HG02981 (cell line): ENCODE measurements around the gene TXNRD1.
"Not testable (repeated sequence)": the region's sequence is repeated elsewhere in the genome, so short reads cannot be mapped to it uniquely, and the experiment has no call there.

Experiments used
- ATAC-seq: cut with Tn5 transposase; IDR thresholded peaks from one replicate; pipeline ENCODE4 v1.9.1; 2021; ENCODE audit warnings: mild to moderate bottlenecking, moderate library complexity; ENCODE audit not compliant: unreplicated experiment

Gene TXNRD1

DNA sequence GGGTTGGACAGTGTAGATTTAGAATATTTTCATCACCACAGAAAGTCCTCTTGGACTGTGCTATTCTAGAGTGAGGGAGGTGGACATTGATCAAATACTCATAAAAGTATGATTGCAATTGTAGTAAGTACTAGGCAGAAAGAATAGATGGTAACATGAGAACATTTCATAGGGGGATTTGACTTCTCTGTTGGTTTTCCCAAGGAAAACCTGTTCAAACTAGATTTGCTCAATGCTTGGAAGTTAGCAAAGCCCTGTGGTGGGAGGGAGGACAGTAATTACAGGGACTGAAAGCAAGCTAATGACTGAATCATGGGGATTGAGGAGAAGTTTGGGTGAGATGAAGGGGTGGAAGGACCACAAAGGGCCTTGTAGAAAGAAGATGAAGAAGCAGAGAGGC lies 63.6 kb downstream of the TXNRD1 start:
- no peak for ATAC-seq

DNA sequence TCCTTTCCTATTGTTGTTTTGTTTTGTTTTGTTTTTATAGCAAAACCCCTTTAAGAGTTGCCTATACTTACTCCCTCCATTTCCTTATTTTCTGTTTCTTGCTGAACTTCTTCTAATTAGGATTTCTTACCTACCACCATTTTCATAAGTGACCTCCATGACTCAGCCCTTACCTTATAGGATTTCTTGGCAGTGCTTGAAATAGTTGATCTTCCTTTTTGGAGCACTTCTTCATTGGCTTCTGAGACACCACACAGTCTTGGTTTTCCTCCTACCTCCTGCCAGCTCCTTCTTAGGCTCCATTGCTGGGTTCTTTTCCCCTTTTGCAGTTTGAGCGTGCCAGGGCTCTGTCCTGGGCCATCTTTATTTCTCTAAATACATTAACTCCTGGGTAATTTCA lies 64.5 kb downstream of the TXNRD1 start:
- no peak for ATAC-seq

DNA sequence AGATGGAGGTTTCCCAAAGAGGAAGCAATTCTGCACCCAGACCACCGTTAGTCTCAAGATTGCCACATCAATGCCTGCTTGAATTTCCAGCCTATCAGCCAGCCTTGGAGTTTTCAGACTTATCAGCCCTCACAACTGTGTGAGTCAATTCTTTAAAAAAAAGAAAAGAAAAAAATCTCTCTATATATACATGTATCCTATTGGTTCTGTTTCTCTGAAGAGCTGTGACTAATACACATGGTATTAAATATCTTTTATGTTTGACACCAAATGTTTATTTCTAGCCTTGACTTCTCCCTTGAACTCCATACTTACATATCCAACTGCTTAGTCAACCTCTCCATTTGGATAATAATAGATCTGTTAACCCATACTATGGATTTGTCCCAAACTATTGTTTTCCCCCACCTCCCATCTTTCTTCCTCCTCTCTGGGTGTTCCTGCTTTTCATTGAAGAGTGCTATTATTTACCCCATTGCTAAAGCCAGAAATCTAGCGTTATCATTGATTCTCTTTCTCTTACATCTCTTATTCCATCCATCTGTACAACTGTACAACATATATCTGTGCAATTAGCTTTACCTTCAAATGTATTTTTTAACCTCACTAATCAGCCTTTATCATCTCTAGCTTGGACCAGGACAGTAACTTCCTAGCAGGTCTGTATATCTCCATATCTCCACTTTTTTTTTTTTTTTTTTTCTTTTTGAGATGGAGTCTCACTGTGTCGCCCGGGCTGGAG lies 65.3 kb downstream of the TXNRD1 start:
- no peak for ATAC-seq

DNA sequence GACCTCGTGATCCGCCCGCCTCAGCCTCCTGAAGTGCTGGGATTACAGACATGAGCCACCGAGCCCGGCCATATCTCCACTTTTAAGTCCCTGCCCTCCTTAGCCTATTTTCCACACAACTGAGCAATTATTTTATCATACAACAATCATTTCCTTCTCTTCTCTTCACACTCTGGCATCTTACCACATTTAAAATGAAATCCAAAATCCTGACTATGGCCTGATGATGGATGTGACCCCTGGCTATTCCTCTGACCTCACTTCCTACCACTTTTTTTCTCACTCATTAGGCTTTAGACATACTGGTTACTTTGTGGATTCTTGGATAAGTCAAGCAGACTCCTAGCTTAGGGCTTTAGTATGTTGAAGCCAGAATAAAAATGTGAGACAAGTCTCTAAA lies 66.1 kb downstream of the TXNRD1 start:
- no peak for ATAC-seq

DNA sequence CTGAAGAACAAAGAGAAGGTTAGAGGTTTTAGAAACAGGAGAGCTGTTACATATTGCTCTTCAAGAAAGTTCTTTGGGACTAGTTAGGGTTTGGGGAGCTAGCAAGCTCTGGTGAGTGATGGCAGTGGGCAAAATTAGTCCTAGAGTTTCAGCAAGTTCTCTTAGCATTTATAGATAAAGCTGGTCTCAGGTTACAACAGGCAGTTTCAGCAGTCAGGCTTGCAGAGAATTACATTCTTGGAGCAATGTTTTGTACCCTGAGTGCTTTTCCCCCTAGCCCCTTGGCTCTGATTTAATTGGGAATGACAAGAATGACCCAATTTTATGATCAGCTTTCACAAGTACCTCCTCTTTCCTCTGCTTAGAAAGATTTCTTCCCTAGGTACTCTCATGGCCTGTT lies 66.5 kb downstream of the TXNRD1 start:
- no peak for ATAC-seq

DNA sequence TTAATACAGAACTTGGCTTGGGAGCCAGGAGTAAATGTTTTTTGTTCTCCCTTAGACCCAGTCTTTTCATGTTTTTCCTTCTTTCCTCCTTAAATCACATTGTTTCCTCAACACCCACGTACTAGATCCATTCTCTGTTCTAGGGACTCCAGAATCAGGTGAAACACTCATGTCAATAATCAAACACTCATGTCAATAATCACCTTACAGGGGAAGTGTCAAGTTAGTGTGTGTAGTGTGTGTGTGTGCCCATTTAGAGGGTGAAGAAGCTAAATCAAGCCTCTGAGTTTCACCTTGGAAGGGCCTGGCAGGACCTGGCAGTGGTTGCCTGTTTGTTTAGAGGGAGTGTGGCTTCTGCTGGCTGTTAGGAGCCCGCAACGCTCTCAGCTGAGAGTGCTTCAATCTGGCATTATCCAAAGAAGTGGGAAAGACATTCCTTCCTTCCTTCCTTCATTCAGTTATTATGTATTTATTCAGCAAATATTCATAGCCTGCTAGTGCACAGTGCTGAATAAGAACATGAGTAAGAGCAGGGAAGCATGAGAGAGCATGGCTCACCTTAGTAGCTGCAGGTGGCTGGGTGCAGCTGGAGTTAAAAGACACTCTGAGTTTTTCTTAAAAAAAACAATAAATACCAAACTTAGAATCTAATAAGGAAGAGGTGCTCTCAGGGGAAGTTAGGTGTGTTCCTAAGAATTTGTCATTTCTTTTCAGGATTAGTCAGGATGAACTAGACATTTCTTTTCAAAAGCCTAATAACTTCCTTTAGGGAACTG lies 70.3 kb downstream of the TXNRD1 start:
- ATAC-seq, result no peak

DNA sequence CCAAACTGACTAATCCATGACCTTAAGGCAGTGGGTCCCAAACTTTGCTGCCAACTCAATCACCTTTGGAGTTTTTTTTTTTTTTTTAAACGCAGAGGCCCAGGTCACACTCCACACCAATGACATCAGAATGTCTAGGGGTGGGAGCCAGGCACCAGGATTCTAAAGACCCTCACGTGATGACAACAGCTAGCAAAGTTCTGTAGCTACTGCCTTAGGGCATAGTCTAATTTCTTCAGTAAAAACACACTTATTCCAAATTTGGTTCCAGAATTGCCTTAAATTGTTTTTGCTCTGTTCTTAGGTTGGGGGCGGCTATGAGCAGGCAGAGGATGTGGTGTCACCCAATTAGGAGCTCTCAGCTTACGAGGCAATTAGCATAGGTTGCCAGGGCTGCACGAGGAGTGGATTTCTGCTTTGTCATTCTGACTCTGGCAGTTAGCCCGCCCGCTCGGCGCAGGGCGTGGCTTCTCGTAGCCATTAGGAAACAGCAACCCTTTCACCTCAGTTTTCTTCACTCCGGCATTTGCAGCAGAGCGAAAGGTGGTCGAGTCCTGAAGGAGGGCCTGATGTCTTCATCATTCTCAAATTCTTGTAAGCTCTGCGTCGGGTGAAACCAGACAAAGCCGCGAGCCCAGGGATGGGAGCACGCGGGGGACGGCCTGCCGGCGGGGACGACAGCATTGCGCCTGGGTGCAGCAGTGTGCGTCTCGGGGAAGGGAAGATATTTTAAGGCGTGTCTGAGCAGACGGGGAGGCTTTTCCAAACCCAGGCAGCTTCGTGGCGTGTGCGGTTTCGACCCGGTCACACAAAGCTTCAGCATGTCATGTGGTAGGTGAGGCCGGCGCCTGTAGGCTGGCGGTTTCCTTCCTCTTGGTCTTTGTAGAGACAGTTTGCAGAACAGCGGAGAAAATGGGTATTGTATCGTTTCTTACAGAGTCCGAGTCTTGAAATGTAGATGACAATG lies 71.2 kb downstream of the TXNRD1 start:
- peak; percentile 89 for ATAC-seq

DNA sequence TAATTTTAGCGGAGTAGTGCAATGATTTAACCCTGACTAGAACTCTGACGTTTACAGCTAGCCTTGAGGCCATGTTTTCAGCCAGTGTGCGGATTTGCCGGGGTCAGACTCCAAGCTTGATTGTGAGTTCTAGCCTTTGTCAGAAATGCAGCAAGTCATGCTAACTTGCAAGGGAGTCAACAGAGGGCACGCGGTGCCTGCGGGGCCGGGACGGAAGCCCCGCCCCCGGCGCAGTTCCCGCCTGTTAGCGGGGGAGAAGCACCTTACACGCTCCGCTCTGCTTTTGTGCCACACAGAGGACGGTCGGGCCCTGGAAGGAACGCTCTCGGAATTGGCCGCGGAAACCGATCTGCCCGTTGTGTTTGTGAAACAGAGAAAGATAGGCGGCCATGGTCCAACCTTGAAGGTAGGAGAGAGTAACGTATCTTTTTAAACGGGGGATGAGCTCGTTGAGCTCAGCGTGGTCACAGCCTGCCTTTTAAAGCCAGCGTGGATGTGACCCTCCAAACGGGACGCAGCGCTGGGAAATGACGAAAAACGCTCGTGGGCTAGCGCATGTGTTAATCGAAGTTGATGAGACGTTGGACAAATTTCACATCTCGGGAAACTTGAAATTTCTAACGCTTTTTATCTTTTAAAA lies 73.2 kb downstream of the TXNRD1 start:
- peak; percentile 43 for ATAC-seq

DNA sequence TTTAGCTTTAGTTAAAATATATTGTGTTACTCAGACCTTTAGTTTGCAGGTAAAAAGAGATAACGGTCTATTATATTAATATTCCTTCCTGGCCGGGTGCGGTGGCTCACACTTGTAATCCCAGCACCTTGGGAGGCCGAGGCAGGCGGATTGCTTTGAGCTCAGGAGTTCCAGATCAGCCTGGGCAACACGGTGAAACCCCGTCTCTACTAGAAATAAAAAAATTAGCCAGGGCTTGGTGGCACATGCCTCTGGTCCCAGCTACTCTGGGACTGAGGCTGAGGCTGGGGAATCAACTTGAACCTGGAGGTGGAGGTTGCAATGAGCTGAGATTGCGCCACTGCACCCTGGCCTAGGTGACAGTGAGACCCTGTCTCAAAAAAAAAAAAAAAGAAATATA lies 74.7 kb downstream of the TXNRD1 start:
- ATAC-seq, result no peak

DNA sequence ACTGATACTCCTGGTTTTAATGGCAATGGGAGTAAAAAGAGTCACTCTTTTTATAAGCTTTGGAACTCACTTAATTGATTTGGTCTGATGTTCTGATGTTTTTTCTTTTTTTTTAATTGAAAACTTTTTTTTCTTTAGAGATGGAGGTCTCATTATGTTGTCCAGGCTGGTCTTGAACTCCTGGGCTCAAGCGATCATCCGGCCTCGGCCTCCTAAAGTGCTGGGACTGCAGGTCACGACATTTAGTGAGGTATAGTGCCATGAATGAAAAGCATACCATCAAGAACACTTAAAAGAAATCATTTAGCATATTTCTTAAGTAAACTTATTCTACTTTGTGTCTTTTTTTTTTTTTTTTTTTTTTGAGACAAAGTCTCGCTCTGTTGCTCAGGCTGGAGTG lies 75.3 kb downstream of the TXNRD1 start:
- no peak for ATAC-seq

DNA sequence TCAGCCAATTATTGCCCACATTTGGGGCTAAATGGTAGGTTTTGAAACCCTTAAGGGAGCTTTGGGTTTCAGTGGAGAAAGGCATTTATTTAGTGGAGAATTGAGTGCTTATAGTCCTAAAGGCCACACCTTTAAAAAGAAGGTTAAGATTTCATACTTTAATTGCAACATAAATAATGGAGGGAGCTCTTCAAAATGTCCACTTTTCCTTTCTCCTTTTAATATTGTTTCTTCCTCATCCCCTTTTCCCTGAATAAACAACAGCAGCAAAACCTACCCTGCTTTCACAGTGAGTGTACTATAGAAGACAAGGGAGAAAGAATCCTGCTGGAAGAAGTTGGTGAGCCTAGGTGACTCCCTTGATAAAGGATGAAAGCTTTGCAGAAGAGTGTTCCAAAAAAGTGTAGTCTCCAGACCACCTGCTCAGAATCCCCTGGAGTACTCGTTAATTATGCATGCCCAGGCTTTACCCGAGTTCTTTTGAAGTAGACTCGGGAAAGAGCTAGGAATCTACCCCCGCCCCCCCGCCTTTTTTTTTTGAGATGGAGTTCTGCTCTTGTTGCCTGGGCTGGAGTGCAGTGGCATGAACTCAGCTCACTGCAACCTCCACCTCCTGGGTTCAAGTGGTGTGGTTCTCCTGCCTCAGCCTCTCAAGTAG lies 76.4 kb downstream of the TXNRD1 start:
- no peak for ATAC-seq

DNA sequence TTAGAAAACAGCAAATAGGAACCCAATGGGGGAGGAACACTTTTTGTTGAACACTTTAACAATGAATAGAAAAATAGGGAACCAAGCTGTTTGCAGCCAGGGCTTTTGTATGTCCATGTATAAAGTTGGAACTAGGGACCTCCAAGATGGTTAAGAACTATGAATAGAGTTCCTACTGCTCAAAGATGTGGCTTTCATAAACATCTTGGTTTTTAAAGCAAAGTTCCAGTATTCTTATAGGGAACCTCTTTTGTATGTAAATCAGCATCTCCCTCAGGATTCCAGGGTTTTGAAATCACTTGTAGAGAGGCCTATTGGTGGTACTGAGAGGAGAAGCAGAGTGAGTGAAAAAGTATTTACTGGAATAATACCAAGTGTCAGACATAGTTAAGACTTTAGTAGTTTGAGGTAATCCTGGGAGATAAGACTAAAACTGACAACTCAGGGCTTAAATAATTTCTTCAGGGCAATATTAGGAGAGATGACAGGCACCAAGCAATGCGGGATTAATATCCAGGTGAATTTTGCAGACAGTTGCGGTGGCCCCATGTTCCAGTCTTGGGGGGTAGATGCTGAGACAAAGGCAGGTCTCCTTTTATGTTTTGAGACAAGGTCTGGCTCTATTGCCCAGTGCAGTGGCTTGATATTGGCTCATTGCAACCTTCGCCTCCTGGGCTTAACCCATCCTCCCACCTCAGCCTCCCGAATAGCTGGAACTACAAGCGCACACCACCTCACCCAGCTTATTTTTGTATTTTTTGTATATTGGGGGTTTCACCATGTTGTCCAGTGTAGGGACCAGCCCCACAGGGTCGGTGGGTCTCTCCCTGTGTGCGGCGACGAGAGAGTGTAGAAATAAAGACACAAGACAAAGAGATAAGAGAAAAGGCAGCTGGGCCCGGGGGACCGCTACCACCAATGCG lies 77.6 kb downstream of the TXNRD1 start:
- ATAC-seq, result no peak

DNA sequence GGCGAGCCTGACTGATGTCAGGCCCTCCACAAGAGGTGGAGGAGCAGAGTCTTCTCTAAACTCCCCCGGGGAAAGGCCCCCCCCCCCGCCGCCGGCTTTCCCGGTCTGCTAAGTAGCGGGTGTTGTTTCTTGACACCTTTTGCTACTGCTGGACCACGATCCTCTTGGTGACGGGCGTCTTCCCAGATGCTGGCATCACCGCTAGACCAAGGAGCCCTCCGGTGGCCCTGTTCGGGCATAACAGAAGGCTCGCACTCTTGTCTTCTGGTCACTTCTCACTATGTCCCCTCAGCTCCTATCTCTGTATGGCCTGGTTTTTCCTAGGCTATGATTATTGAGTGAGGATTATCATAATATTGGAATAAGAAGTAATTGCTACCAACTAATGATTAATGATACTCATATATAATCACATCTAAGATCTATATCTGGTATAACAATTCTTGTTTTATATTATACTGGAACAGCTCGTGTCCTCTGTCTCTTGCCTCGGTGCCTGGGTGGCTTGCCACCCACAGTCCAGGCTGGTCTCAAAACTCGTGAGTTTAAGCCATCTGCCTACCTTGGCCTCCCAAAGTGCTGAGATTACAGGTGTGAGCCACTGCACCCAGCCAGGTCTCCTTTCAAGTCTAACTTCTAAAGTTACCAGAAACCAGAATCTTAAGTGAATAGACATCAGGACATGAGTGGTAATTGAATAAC lies 78.7 kb downstream of the TXNRD1 start:
- ATAC-seq, result not testable (repeated sequence)

DNA sequence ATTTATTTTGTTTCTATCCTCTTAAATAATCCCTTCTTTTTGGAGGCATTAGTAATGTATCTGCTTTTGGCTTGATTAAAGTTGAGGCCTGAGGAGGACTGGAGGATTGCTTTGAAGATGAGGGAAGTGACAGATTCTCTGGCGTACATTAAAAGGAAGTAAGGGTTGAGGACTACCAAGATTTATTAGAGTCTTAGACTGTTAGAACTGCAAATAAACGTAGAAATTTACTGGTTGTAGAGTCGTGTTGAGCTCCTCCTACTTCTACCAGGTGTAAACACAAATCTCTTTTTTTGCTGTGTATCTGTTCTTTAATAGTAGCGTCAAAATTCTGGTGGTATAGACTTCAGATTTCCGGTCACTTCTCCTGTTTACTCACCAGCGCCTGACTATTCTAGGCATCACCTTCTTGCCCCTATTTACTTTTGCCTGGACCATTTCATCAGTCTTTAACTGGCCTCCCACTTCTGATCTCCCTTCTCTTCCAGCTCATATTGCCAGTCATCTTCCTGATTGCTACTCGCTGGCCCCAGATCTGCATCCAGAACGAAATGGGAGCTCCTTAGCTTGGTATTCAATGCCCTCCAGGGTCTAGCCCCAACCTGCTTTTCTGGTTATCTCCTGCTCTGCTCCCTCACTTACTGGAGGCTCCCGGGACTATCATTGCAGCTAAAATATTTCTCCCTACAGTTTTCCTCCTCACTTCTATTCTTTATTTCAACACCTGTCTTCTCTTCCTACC lies 79.5 kb downstream of the TXNRD1 start:
- no peak for ATAC-seq

DNA sequence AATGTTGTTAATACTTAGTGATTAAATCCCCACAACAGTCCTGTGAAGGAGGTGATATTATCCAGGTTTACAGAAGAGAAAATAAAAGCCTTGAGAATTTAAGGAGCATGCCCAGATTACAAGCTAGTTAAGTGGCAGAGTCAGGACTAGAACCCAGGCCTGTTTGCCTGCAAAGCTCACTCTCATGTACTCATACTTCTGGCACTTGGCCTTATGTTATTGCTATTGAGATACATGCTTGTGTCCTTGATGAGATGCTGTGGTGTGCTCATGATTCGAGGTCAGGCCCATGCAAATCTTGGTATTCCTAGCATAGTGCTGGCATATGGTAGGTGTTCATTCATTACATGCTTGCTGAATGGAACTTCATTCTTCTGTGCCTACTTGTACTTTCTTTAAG lies 80.4 kb downstream of the TXNRD1 start:
- ATAC-seq, result no peak

DNA sequence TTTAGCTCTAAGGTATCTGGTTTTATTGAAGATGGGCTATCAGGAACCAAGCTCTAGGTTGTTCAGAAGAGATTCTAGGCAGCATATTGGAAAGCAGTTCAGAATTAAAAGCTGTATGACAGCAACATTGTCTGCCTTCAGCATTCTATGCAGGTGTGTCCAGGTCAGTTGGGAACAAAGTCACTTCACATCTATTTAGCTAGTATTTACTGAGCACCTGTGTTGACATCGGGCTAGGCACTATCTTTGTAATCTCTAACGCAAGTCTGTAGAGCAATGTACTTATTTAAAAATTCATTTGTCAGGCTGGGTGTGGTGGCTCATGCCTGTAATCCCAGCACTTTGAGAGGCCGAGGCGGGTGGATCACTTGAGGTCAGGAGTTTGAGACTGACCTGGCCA lies 81.1 kb downstream of the TXNRD1 start:
- ATAC-seq, result no peak

DNA sequence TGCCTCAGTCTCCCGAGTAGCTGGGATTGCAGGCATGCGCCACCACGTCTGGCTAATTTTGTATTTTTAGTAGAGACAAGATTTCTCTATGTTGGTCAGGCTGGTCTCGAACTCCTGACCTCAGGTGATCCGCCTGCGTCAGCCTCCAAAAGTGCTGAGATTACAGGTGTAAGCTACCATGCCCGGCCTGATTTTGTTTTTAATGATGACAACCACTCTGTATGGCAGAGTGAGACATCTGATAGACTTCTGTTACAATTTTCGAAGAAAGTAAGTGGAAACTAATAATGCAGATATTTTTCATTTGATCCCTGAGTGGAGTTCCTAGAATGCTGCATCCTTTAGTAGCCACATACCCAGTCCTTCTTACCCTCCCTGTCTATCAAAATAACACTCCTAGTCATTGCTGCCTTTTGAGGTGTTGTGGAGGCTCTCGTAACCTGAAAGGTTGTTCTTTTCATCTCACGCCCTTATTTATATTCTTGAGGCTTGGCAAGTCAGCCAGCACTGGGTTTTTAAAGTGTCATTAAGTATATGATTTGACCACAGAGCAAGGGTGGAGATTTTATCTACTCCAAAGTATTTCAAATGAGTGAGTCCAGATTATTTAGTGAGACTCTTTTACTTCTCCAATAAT lies 82.0 kb downstream of the TXNRD1 start:
- no peak for ATAC-seq
